K562 (cell line): ENCODE results near the gene IDUA.

Experiments used
- ADNP ChIP-seq: fragments of 200-800 bp; sonication (Bioruptor generic); IDR thresholded peaks from 2 replicates; pipeline ENCODE4 v1.6.1; 2016; ENCODE audit warnings: missing genetic modification characterization, missing compliant biosample characterization
- BHLHE40 ChIP-seq: IDR thresholded peaks from 2 replicates; pipeline ENCODE4 v1.6.1; 2011; ENCODE audit warnings: low read length, improper control_type of control experiment
- CBX2 ChIP-seq: fragments of 200-600 bp; sonication (generic); IDR thresholded peaks from one replicate; pipeline ENCODE4 v1.6.1; 2012; ENCODE audit warnings: mild to moderate bottlenecking, low read length, inconsistent platforms; ENCODE audit not compliant: insufficient read depth, poor library complexity, severe bottlenecking
- CTCF ChIP-seq, 3 experiments: IDR thresholded peaks in 2 of 3; conservative IDR thresholded peaks in 1 of 3; 2 replicates each; pipeline ENCODE4 v1.5.1; 2011 to 2012; ENCODE audit warnings: low read length in 3 of 3, mild to moderate bottlenecking in 3 of 3, control low read depth in 2 of 3, improper control_type of control experiment in 1 of 3, inconsistent platforms in 1 of 3, low read depth in 1 of 3, mixed read lengths in 1 of 3, moderate library complexity in 1 of 3; ENCODE audit not compliant: insufficient read depth in 2 of 3
- HMG20B ChIP-seq: fragments of 250-450 bp; sonication (Bioruptor Pico); IDR thresholded peaks from 2 replicates; pipeline ENCODE4 v1.5.0; 2021; ENCODE audit warnings: mild to moderate bottlenecking
- POLR2A ChIP-seq: fragments of 450-650 bp; conservative IDR thresholded peaks from 2 replicates; pipeline ENCODE4 v1.6.1; 2016
- POLR2AphosphoS5 ChIP-seq: IDR thresholded peaks from 2 replicates; pipeline ENCODE4 v1.6.1; 2011; ENCODE audit warnings: mild to moderate bottlenecking, low read depth, low read length, moderate library complexity; ENCODE audit not compliant: control insufficient read depth, insufficient read depth
- PTBP1 ChIP-seq: fragments of 200-400 bp; formaldehyde crosslinking; IDR thresholded peaks from 2 replicates; pipeline ENCODE4 v1.6.1; 2017; ENCODE audit warnings: low read depth, low read length
- SRF ChIP-seq, 2 experiments: fragments of 250-450, 450-650 bp in 1 of 2; sonication (Bioruptor Pico) in 1 of 2; sonication (generic) in 1 of 2; formaldehyde crosslinking; IDR thresholded peaks; 2 replicates each; pipeline versions ENCODE4 v1.5.0 to v1.5.1; 2020 to 2022; ENCODE audit warnings: mild to moderate bottlenecking in 1 of 2, missing genetic modification reagents in 1 of 2
- ZNF124 ChIP-seq: sonication (generic); formaldehyde crosslinking; IDR thresholded peaks from 2 replicates; pipeline ENCODE4 v1.8.1; 2022; ENCODE audit warnings: missing genetic modification reagents
- ZNF274 ChIP-seq: IDR thresholded peaks from 2 replicates; pipeline ENCODE4 v1.6.1; 2011; ENCODE audit warnings: low read depth, mild to moderate bottlenecking, low read length, moderate library complexity, borderline replicate concordance
- ZZZ3 ChIP-seq: fragments of 450-650 bp; IDR thresholded peaks from 2 replicates; pipeline ENCODE4 v1.6.1; 2016; ENCODE audit warnings: antibody characterized with exemption, mild to moderate bottlenecking, moderate library complexity

DNA sequence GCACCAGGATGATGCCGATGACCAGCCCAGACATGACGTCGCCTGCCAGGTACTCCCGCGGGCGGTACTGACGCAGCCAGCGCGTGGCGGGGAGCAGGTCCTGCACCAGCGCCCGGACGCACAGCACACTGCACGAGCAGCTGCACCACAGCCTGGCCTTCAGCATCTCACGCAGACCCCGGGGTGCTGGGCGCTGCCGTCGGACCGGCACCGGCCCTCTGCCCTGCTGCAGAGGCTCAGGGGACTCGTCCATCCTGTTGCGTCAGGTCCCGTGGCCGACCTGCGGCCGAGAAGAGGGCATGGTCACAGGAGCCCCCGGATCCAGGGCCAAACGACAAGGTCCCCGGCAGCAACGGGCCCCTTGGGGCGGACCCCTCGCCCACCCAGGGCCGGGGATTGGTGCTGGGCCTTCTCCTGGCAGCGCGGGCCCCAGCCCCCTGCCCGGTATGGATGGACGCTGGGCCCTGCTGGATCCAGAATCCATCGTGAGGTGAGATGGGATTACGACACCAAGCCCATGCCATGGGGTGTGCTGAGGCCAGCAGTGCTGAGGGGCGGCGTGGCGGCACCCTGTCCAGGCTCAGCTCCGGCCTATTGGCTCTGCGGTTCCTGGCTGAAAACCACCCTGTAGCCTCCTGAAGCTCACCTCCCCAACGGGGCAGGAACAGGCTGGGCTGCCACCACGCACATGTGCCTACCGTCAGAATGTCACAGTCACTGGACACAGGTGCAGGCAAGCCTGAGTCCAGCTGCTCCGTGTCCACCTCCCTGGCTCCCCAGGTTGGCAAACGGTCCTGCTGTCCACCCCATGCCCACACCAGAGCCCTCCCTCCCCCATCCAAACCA lies 4.8 kb downstream of the IDUA start:
- TF ChIP-seq SRF (CRISPR knock-in tag; IDR thresholded peaks at IDR 0.05): no peak
- no peak for TF ChIP-seq CBX2
- TF ChIP-seq ADNP: no peak
- TF ChIP-seq HMG20B (CRISPR knock-in tag): no peak
- TF ChIP-seq POLR2A: no peak
- TF ChIP-seq PTBP1: no peak
- TF ChIP-seq POLR2AphosphoS5: no peak
- TF ChIP-seq ZNF124: no peak
- no peak for TF ChIP-seq ZZZ3
- no peak for TF ChIP-seq CTCF (IDR thresholded peaks at IDR 0.05 in 2 of 3, conservative IDR thresholded peaks at IDR 0.05 in 1 of 3; ENCODE audit: insufficient read depth in 2 of 3, low read depth in 1 of 3, low read length in 3 of 3)
- no peak for TF ChIP-seq BHLHE40
- TF ChIP-seq ZNF274: no peak
